Measurements from ENCODE around the gene SVEP1.

SVEP1 gene

GRCh38 chr9:110410961-110411360 lies 168.6 kb downstream of the SVEP1 start:
- H3K9me3 ChIP-seq (ENCODE audit: insufficient read depth, low read length): no peaks in the 10 kb centered on the region
- no peak overlapping the region for H3K9ac ChIP-seq (ENCODE audit: low read length)
- TF ChIP-seq, protein P1, sequence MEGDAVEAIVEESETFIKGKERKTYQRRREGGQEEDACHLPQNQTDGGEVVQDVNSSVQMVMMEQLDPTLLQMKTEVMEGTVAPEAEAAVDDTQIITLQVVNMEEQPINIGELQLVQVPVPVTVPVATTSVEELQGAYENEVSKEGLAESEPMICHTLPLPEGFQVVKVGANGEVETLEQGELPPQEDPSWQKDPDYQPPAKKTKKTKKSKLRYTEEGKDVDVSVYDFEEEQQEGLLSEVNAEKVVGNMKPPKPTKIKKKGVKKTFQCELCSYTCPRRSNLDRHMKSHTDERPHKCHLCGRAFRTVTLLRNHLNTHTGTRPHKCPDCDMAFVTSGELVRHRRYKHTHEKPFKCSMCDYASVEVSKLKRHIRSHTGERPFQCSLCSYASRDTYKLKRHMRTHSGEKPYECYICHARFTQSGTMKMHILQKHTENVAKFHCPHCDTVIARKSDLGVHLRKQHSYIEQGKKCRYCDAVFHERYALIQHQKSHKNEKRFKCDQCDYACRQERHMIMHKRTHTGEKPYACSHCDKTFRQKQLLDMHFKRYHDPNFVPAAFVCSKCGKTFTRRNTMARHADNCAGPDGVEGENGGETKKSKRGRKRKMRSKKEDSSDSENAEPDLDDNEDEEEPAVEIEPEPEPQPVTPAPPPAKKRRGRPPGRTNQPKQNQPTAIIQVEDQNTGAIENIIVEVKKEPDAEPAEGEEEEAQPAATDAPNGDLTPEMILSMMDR (IDR thresholded peaks at IDR 0.05; ENCODE audit: insufficient read depth, low read length, poor library complexity, severe bottlenecking): no peak
- TF ChIP-seq EZH2phosphoT487 (conservative IDR thresholded peaks at IDR 0.05; ENCODE audit: low read length): no peak
- H3F3A ChIP-seq (ENCODE audit: insufficient read depth): no peaks in the 10 kb centered on the region
- no peak overlapping the region for H2AFZ ChIP-seq (ENCODE audit: low read depth, low read length, severe bottlenecking)
- H3K79me2 ChIP-seq (ENCODE audit: insufficient read depth, low read length): no peaks in the 10 kb centered on the region
- no peak overlapping the region for H3K4me3 ChIP-seq (ENCODE audit: insufficient read depth, low read length, poor library complexity, severe bottlenecking)
- no peak overlapping the region for H3K27ac ChIP-seq (ENCODE audit: low read depth, low read length)
- no peak overlapping the region for H3K4me2 ChIP-seq (ENCODE audit: low read depth, low read length, poor library complexity, severe bottlenecking)
- H3K36me3 ChIP-seq (ENCODE audit: low read length): 0 out of 2 replicates have a peak, but pooled peaks cover 2% of the 10 kb centered on the region
- no peaks in the 10 kb centered on the region for H3K27me3 ChIP-seq (ENCODE audit: low read length)
- no peaks in the 10 kb centered on the region for H4K20me1 ChIP-seq (ENCODE audit: low read depth, low read length)
- no peaks in the 10 kb centered on the region for H3K9me2 ChIP-seq (replicated peaks; ENCODE audit: insufficient read depth, low read length)

- H3F3A ChIP-seq (ENCODE audit: insufficient read depth): no peaks in the 10 kb centered on the region
- no peaks in the 10 kb centered on the region for H3K9me2 ChIP-seq (replicated peaks; ENCODE audit: insufficient read depth, low read length)
- H3K36me3 ChIP-seq (ENCODE audit: low read length): 0 out of 2 replicates have a peak, but pooled peaks cover 2% of the 10 kb centered on the region
- H3K79me2 ChIP-seq (ENCODE audit: insufficient read depth, low read length): no peaks in the 10 kb centered on the region
- no peaks in the 10 kb centered on the region for H3K9me3 ChIP-seq (ENCODE audit: insufficient read depth, low read length)
- no peak overlapping the region for H3K27ac ChIP-seq (ENCODE audit: low read depth, low read length)
- no peaks in the 10 kb centered on the region for H3K27me3 ChIP-seq (ENCODE audit: low read length)
- no peak for TF ChIP-seq EZH2phosphoT487 (conservative IDR thresholded peaks at IDR 0.05; ENCODE audit: low read length)
- TF ChIP-seq, protein P1 (IDR thresholded peaks at IDR 0.05; ENCODE audit: insufficient read depth, low read length, poor library complexity, severe bottlenecking): no peak
- H4K20me1 ChIP-seq (ENCODE audit: low read depth, low read length): no peaks in the 10 kb centered on the region
- no peak overlapping the region for H3K9ac ChIP-seq (ENCODE audit: low read length)
- H2AFZ ChIP-seq (ENCODE audit: low read depth, low read length, severe bottlenecking): no peak overlapping the region
- H3K4me3 ChIP-seq (ENCODE audit: insufficient read depth, low read length, poor library complexity, severe bottlenecking): no peak overlapping the region
- no peak overlapping the region for H3K4me2 ChIP-seq (ENCODE audit: low read depth, low read length, poor library complexity, severe bottlenecking)
These were observed 170.9 kb downstream of the SVEP1 start for GRCh38 chr9:110408598-110408997.

DNA sequence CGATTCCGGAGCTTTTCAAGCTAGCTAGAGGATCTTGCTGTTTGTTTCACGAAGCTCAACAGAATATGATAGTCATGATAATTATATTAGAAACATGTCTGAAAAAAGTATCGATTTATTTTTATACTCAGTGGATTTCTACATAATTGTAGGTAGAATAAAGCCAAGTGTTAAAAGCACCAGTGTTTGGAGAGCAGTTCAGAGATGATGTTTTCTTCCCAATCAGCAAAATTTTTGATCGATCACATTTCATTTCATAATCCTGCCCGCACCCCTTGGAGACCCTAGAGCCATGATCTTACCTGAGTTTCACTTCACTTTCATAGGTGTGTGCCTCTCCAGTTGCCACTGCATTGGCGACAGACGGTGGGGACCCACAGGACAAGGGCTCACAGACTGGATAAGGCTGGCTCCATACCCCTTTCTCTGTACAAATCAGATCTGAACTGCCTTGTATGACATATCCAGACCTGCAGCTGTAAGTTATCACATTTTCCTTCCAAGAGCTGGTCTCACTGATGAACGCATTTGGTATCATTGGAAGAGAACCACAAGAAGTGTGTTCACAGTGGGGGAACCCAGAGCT lies 173.6 kb downstream of the SVEP1 start:
- no peak overlapping the region for H3K4me3 ChIP-seq (ENCODE audit: insufficient read depth, low read length, poor library complexity, severe bottlenecking)
- H3F3A ChIP-seq (ENCODE audit: insufficient read depth): no peaks in the 10 kb centered on the region
- H3K9ac ChIP-seq (ENCODE audit: low read length): no peak overlapping the region
- H4K20me1 ChIP-seq (ENCODE audit: low read depth, low read length): no peaks in the 10 kb centered on the region
- H3K79me2 ChIP-seq (ENCODE audit: insufficient read depth, low read length): no peaks in the 10 kb centered on the region
- no peak overlapping the region for H3K27ac ChIP-seq (ENCODE audit: low read depth, low read length)
- no peaks in the 10 kb centered on the region for H3K9me3 ChIP-seq (ENCODE audit: insufficient read depth, low read length)
- H3K9me2 ChIP-seq (replicated peaks; ENCODE audit: insufficient read depth, low read length): no peaks in the 10 kb centered on the region
- no peaks in the 10 kb centered on the region for H3K27me3 ChIP-seq (ENCODE audit: low read length)
- H3K4me2 ChIP-seq (ENCODE audit: low read depth, low read length, poor library complexity, severe bottlenecking): no peak overlapping the region
- H2AFZ ChIP-seq (ENCODE audit: low read depth, low read length, severe bottlenecking): no peak overlapping the region
- H3K36me3 ChIP-seq (ENCODE audit: low read length): no peaks in the 10 kb centered on the region
- TF ChIP-seq, protein P1 (IDR thresholded peaks at IDR 0.05; ENCODE audit: insufficient read depth, low read length, poor library complexity, severe bottlenecking): no peak
- no peak for TF ChIP-seq EZH2phosphoT487 (conservative IDR thresholded peaks at IDR 0.05; ENCODE audit: low read length)
